Posterior vena cava (tissue), 2 donors: ENCODE results near the gene ASB14. TPM values are rescaled to one million over a fixed set of nuclear protein-coding genes. Genes with fewer than 3 reads are reported as not detected.

Experiments
- DNase-seq: peaks from one replicate; pipeline ENCODE4 v3.0.0-alpha.2; 2020; ENCODE audit warnings: low spot score
- intact Hi-C, 2 donors: fragments of 100-400 bp; cut with DNase I; formaldehyde crosslinking; loops; one replicate each; pipeline versions ENCODE4 v1.14.1 to v1.14.2; 2022 to 2023
- total RNA-seq, 2 donors: library from RNA; stranded (reverse); fragmentation: NEBNext Ultra II Directional; extraction: Animal tissue kit (Norgen Biotek cat#: 25700); gene quantifications; one replicate each; pipeline ENCODE4 v1.2.1, GENCODE V29; 2021
- donor health status: DM: yes; HTN: yes; CAD: no.
- donor health status: DM: yes; HTN: yes; CAD: no.

ASB14 gene
- total RNA-seq, 2 donors from 2014 or later = not detected

- intact Hi-C loops = no loop called here
Measured at GRCh38 chr3:57274845-57275244, 17.6 kb downstream of the ASB14 start.

GRCh38 chr3:57268416-57268815 lies 24.1 kb downstream of the ASB14 start:
- DNase-seq = no peak
- intact Hi-C loops = no loop called here

More at GRCh38 chr3:57274845-57275244, 17.6 kb downstream of the ASB14 start:
- DNase-seq = no peak

GRCh38 chr3:57261929-57262328 lies 30.6 kb downstream of the ASB14 start:
- intact Hi-C loops = no loop called here
- DNase-seq = no peak

DNA sequence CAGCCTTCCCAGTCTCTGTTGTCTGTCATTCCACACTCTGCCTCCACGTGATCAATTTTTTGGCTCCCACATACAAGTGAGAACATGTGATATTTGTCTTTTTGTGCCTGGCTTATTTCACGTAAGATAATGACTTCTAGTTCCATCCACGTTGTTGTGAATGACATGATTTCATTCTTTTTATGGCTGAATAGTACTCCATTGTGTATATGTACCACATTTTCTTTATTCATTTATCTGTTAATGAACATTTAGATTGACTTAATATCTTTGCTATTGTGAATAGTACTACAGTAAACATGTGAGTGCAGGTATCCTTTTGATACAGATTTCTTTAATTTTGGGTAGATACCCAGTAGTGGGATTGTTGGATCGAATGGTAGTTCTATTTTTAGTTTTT lies 31.4 kb downstream of the ASB14 start:
- intact Hi-C loops = no loop called here
- DNase-seq = no peak

DNA sequence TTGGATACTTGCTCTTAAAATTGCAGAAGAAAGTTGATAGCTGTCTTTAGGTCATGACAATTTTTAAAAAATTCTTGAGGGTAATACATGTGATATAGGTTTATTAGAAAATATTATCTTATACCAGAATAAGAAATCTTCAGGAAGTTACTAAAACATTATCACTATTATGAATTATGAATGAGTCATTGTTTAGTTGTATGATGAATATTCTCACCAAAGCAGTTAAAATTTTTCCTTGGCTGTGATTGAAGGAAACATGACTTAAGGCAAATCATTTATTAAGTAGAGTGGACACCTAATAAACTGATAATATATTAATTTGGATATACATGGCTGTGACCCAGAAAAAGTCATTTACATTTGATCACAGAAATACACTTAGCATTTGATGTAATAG lies 34.8 kb downstream of the ASB14 start:
- intact Hi-C loops = no loop called here
- DNase-seq = no peak

DNA sequence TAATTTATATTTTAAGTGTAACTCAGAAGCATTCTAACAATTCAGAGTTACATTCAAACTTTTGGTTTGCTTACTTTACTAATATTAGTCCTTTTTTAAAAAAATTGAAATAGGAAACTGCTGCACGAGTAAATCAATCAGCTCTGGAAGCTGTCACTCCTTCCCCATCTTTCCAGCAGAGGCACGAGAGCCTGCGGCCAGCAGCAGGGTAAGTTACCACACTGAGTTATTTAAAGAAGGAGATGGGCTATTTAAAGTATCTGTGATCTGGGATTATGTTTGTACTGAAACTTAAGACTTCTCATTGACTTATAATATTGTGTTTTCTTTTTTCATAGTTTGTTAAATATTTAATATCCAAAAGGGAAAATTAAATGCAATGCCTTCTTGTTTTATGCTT lies 35.6 kb downstream of the ASB14 start:
- no peak for DNase-seq
- intact Hi-C loops = no loop called here

DNA sequence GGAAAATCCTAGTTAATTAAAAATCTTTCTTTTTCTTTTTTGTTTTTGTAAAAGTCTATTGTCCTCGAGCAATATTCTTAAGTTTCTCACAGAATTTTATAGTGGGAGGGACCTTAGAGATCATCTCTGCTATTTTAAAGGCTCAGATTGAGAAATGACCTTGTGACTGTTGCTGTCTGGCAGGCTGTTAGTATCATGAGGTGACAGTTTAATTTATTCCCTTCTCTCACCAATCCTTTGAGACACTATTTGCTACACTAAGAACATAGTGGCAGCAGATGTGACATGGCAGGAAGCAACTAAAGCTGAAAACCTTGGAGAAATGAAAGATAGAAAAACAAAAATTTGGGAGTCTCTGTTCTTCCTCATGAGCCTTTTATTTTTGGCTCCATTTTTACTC lies 40.1 kb downstream of the ASB14 start:
- intact Hi-C loops = no loop called here
- no peak for DNase-seq

GRCh38 chr3:57244946-57245345 lies 47.5 kb downstream of the ASB14 start:
- intact Hi-C loops = no loop called here
- no peak for DNase-seq

DNA sequence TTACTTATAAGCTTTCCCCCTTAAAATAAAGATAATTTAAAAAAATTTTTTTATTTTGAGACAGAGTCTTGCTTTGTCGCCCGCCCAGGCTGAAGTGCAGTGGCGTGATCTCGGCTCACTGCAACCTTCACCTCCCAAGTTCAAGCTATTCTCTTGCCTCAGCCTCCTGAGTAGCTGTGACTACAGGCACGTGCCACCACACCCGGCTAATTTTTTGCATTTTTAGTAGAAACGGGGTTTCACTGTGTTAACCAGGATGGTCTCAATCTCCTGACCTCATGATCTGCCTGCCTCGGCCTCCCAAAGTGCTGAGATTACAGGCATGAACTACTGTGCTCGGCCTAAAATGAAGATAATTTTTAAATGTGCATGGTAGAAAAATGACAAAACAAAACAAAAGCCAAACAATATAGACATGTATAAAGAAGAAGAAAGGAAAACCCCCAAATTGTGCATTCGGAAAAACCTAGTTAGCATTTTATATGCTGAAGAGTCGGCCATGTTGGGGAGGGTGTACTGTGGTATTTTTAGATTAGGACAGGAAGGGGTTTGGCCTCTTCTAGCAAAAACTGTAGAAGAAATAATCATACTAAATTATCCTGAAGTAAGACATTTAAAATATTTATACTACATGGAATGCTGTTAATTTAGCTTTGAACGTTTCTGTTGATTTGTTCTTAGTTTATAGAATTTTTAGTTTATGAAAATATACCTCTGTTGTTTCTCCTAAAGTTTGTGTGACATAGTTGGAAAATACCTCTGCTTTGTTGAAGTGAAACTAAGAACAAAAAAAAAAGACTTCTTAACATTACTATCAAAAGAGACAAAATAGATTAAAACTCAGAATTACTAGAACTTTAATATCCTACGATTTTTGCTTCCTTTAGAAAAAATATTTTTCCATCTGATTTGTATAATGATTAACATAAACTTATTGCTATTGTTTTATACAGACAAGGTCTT lies 57.6 kb downstream of the ASB14 start:
- no peak for DNase-seq
- intact Hi-C loops = no loop called here

GRCh38 chr3:57233799-57234198 lies 58.7 kb downstream of the ASB14 start:
- DNase-seq = no peak

DNA sequence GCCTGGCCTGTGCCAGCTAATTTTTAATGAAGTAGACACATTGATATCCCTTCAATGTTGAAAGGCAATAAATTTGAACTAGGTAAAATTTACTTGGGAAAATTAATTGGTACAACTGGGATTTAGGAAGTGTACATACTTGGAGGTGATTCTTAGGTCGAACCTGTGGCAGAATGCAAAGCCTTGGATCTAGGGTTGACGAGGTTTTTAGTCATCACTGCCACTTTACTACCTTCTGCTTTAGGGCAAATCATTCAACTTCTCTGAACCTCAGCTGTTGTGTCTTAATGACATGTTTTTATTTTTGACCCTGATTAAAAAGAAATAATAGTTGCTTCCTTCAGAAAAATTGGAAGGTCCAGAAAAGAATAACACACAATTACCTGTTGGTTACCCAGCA lies 62.5 kb downstream of the ASB14 start:
- intact Hi-C loops = no loop called here
- DNase-seq = no peak

More at GRCh38 chr3:57233799-57234198, 58.7 kb downstream of the ASB14 start:
- intact Hi-C loops = no loop called here

- DNase-seq = peak; percentile 84
- intact Hi-C loops = loop anchor here in 1 of 2 donors (10.0 kb wide), 3 partner anchors 53 to 223 kb away; no protein-coding TSS in a partner anchor
Measured at GRCh38 chr3:57227930-57228751, 64.3 kb downstream of the ASB14 start.

- peak; percentile 97 for DNase-seq
- intact Hi-C loops = loop anchor here in 1 of 2 donors (10.0 kb wide), 3 partner anchors 53 to 223 kb away; no protein-coding TSS in a partner anchor
Measured at GRCh38 chr3:57227204-57227929, 65.1 kb downstream of the ASB14 start, which contains the start of gene APPL1. TSS of gene APPL1 (plus strand) at chr3:57227729. CDS start at chr3:57227884, 155 bp downstream.

- no peak for DNase-seq
- intact Hi-C loops = loop anchor here in 1 of 2 donors (10.0 kb wide), 3 partner anchors 51 to 221 kb away; no protein-coding TSS in a partner anchor
Measured at GRCh38 chr3:57226176-57226575, 66.3 kb downstream of the ASB14 start.

DNA sequence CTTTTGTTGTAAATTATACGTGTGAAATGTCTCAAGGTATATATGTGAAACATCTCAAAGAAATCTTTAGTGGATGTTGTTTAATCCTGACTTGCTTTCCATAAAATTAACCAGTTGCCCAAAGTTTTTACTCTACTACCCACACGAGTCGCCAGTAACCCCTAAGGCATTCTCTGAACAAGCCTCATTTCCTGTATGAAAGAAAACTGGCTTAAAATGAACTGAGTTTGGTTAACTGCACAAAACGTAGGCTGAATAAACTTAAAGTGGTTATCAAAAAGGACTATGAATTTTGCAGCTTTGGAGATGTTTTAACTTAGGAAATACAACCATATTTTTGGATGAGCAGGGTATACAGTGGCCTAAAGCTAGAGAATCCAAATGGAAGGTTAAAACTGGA lies 67.6 kb downstream of the ASB14 start:
- intact Hi-C loops = loop anchor here in 1 of 2 donors (10.0 kb wide), 3 partner anchors 50 to 220 kb away; no protein-coding TSS in a partner anchor
- DNase-seq = no peak

DNA sequence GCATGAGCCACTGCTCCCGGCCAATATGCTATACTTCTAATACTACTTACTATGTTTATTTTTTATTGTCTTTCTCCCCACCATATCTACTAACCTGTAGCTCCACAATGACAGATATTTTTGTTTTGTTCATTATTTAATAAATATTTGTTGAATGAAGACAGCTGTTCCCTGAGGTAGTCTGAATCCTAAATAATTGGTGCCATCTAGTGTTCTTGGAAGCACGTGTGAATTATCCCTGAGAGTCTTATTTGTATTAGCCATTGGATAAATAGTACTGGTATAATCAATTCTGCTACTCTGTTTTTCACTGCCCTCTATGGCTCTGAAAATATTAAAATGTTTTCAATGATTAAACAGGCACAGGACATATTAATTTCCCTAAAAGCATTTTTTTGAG lies 70.6 kb downstream of the ASB14 start:
- intact Hi-C loops = loop anchor here in 1 of 2 donors (10.0 kb wide), 3 partner anchors 47 to 217 kb away; no protein-coding TSS in a partner anchor
- no peak for DNase-seq
